Aorta (tissue), 5 donors: ENCODE measurements around the gene CROCC2. TPM values are rescaled to one million over a fixed set of nuclear protein-coding genes. Genes with fewer than 3 reads are reported as not detected.

Experiments used
- ATAC-seq: fragments of 200-7000 bp; cut with Tn5 transposase; one replicate; pipeline ENCODE4 v1.9.1; 2022; ENCODE audit warnings: moderate library complexity; ENCODE audit not compliant: low FRiP score
- DNase-seq, 2 donors: peaks; one replicate each; pipeline ENCODE4 v3.0.0-alpha.2; 2020
- H3K27ac ChIP-seq, 2 donors: one replicate each; pipeline ENCODE4 v1.5.1; 2013; ENCODE audit warnings: low read length in 2 of 2, mild to moderate bottlenecking in 2 of 2, moderate library complexity in 2 of 2, control low read depth in 1 of 2, inconsistent platforms in 1 of 2, low read depth in 1 of 2
- H3K27me3 ChIP-seq, 2 donors: one replicate each; pipeline ENCODE4 v1.6.1; 2013; ENCODE audit warnings: control low read depth in 1 of 2, low read length in 1 of 2, mild to moderate bottlenecking in 1 of 2, moderate library complexity in 1 of 2; ENCODE audit not compliant: insufficient read depth in 2 of 2, control insufficient read depth in 1 of 2
- H3K36me3 ChIP-seq, 2 donors: one replicate each; pipeline ENCODE4 v1.6.1; 2013; ENCODE audit warnings: control low read depth in 1 of 2, low read length in 1 of 2, mild to moderate bottlenecking in 1 of 2; ENCODE audit not compliant: insufficient read depth in 2 of 2, control insufficient read depth in 1 of 2
- H3K4me1 ChIP-seq, 2 donors: one replicate each; pipeline ENCODE4 v1.6.1; 2013; ENCODE audit warnings: low read length in 2 of 2, control low read depth in 1 of 2, mild to moderate bottlenecking in 1 of 2, moderate library complexity in 1 of 2; ENCODE audit not compliant: insufficient read depth in 2 of 2, control insufficient read depth in 1 of 2
- H3K4me3 ChIP-seq, 2 donors: one replicate each; pipeline ENCODE4 v1.5.1; 2013; ENCODE audit warnings: low read length in 2 of 2, control low read depth in 1 of 2, mild to moderate bottlenecking in 1 of 2
- H3K9me3 ChIP-seq: one replicate; pipeline ENCODE4 v1.6.1; 2013; ENCODE audit warnings: mild to moderate bottlenecking, low read length; ENCODE audit not compliant: control insufficient read depth
- WGBS, 2 donors: extraction: QIAGEN DNeasy Blood & Tissue Kit; methylation state at CpG; one replicate each; pipeline ENCODE4 v1.1.7; 2013; 5-methylcytosine and 5-hydroxymethylcytosine counted together
- intact Hi-C, 2 donors: fragments of 100-400 bp; cut with DNase I; formaldehyde crosslinking; loops; one replicate each; pipeline versions ENCODE4 v1.14.2 to v1.15.0; 2022
- polyA plus RNA-seq, 2 donors: library from polyadenylated mRNA; stranded (reverse); fragments of 200-250 nt; gene quantifications; one replicate each; pipeline ENCODE4 v1.2.3, GENCODE V29; 2013
- total RNA-seq, 2 donors: library from RNA; stranded (reverse); fragmentation: NEBNext Ultra II Directional; extraction: Animal tissue kit (Norgen Biotek cat#: 25700); gene quantifications; one replicate each; pipeline ENCODE4 v1.2.1, GENCODE V29; 2021
- donor health status: healthy with polysubstance abuse.
- donor health status: Bipolar disorder and iron deficiency.
- donor health status: DM: no; HTN: no; CAD: no.
- donor health status: DM: no; HTN: no; CAD: no.
- donor health status: DM: yes; HTN: yes; CAD: no.

The CROCC2 gene
- total and polyA plus RNA-seq, 4 donors, result 0.13 to 0.45 TPM; not detected in 2

GRCh38 chr2:241035142-241035817 is 129.1 kb downstream of the CROCC2 start:
- DNase-seq (no peak), ATAC-seq (no peak)
- Histone ChIP-seq H3K27ac (no peak overlapping the region), H3K9me3 (no peaks in the 10 kb centered on the region), H3K4me1 (no peaks in the 10 kb centered on the region), H3K36me3 (peaks cover 0 to 5% of the 10 kb centered on the region in 2 donors), H3K4me3 (no peak overlapping the region), H3K27me3 (no peaks in the 10 kb centered on the region)
- WGBS, 2 donors, result 34 to 50% methylated on average over 29 to 31 of the region's 31 CpGs
- intact Hi-C loops, result no loop called here

- no peaks in the 10 kb centered on the region for H3K4me1 ChIP-seq
- DNase-seq, result no peak
- ATAC-seq, result peak; percentile 4
- H3K27ac ChIP-seq, result no peak overlapping the region
- H3K4me3 ChIP-seq, result no peak overlapping the region
- peaks cover 0 to 5% of the 10 kb centered on the region in 2 donors for H3K36me3 ChIP-seq
- no peaks in the 10 kb centered on the region for H3K9me3 ChIP-seq
- 3 to 9% methylated on average over 19 to 37 of the region's 39 CpGs for WGBS, 2 donors
- intact Hi-C loops, result no loop called here
- no peaks in the 10 kb centered on the region for H3K27me3 ChIP-seq
Observed at GRCh38 chr2:241035818-241036396, 129.8 kb downstream of the CROCC2 start.

GRCh38 chr2:241036397-241036963 is 130.3 kb downstream of the CROCC2 start:
- Histone ChIP-seq H3K27ac (no peak overlapping the region), H3K9me3 (no peaks in the 10 kb centered on the region), H3K4me1 (no peaks in the 10 kb centered on the region), H3K36me3 (peaks cover 0 to 5% of the 10 kb centered on the region in 2 donors), H3K27me3 (no peaks in the 10 kb centered on the region), H3K4me3 (no peak overlapping the region)
- WGBS, 2 donors, result 30 to 37% methylated on average over 36 of the region's 36 CpGs
- DNase-seq (no peak), ATAC-seq (peak; percentile 20)
- intact Hi-C loops, result no loop called here

GRCh38 chr2:241036964-241037421 is 130.9 kb downstream of the CROCC2 start:
- WGBS, 2 donors, result 82 to 88% methylated on average over 18 of the region's 18 CpGs
- Histone ChIP-seq H3K4me1 (no peaks in the 10 kb centered on the region), H3K27ac (no peak overlapping the region), H3K27me3 (no peaks in the 10 kb centered on the region), H3K36me3 (peaks cover 0 to 8% of the 10 kb centered on the region in 2 donors), H3K4me3 (no peak overlapping the region), H3K9me3 (no peaks in the 10 kb centered on the region)
- intact Hi-C loops, result no loop called here
- DNase-seq (no peak), ATAC-seq (no peak)

GRCh38 chr2:241037498-241037897 is 131.4 kb downstream of the CROCC2 start:
- ATAC-seq (no peak), DNase-seq (no peak)
- Histone ChIP-seq H3K4me1 (no peaks in the 10 kb centered on the region), H3K27ac (no peak overlapping the region), H3K4me3 (no peak overlapping the region), H3K36me3 (peaks cover 0 to 9% of the 10 kb centered on the region in 2 donors), H3K27me3 (no peaks in the 10 kb centered on the region), H3K9me3 (no peaks in the 10 kb centered on the region)
- WGBS, 2 donors, result 91 to 97% methylated on average over 8 to 9 of the region's 9 CpGs
- intact Hi-C loops, result no loop called here

- Histone ChIP-seq H3K27ac (no peak overlapping the region), H3K27me3 (no peaks in the 10 kb centered on the region), H3K9me3 (no peaks in the 10 kb centered on the region), H3K36me3 (peaks cover 0 to 8% of the 10 kb centered on the region in 2 donors), H3K4me3 (no peak overlapping the region), H3K4me1 (no peaks in the 10 kb centered on the region)
- 92 to 93% methylated on average over 19 to 20 of the region's 20 CpGs for WGBS, 2 donors
- ATAC-seq (no peak), DNase-seq (no peak)
- intact Hi-C loops, result no loop called here
Observed at GRCh38 chr2:241038374-241039180, 132.4 kb downstream of the CROCC2 start.

GRCh38 chr2:241039416-241039815 is 133.3 kb downstream of the CROCC2 start:
- H3K9me3 ChIP-seq, result peaks cover under 1% of the 10 kb centered on the region
- H3K4me3 ChIP-seq, result no peak overlapping the region
- H3K27me3 ChIP-seq, result no peaks in the 10 kb centered on the region
- no peak overlapping the region for H3K27ac ChIP-seq
- no peak for DNase-seq
- intact Hi-C loops, result no loop called here
- WGBS, 2 donors, result 94 to 100% methylated on average over 4 of the region's 4 CpGs
- no peak for ATAC-seq
- H3K4me1 ChIP-seq, result no peaks in the 10 kb centered on the region
- peaks cover 0 to 6% of the 10 kb centered on the region in 2 donors for H3K36me3 ChIP-seq

GRCh38 chr2:241040081-241040803 is 134.1 kb downstream of the CROCC2 start:
- DNase-seq (no peak), ATAC-seq (no peak)
- Histone ChIP-seq H3K4me1 (no peaks in the 10 kb centered on the region), H3K4me3 (no peak overlapping the region), H3K27me3 (no peaks in the 10 kb centered on the region), H3K9me3 (peaks cover 2% of the 10 kb centered on the region), H3K36me3 (peaks cover 0 to 6% of the 10 kb centered on the region in 2 donors), H3K27ac (no peak overlapping the region)
- WGBS, 2 donors, result 93 to 94% methylated on average over 13 of the region's 13 CpGs
- intact Hi-C loops, result no loop called here
